H9 (cell line): ENCODE data around the gene NR3C2. TPM values are rescaled to one million over a fixed set of nuclear protein-coding genes. Genes with fewer than 3 reads are reported as not detected.

Experiments used
- DNase-seq: peaks from one replicate; pipeline ENCODE4 v3.0.0-alpha.2; 2017
- H2AFZ ChIP-seq: one replicate; pipeline ENCODE4 v1.6.1; 2013; ENCODE audit warnings: mild to moderate bottlenecking, low read length, control low read depth, moderate library complexity
- H2AK5ac ChIP-seq: 2 replicates; pipeline ENCODE4 v1.6.1; 2013; ENCODE audit warnings: low read length, control low read depth, mixed read lengths; ENCODE audit not compliant: insufficient read length
- H2BK120ac ChIP-seq: one replicate; pipeline ENCODE4 v1.6.1; 2013; ENCODE audit warnings: low read depth, mild to moderate bottlenecking, low read length, control low read depth, inconsistent platforms; ENCODE audit not compliant: poor library complexity, severe bottlenecking
- H2BK12ac ChIP-seq: 2 replicates; pipeline ENCODE4 v1.6.1; 2013; ENCODE audit warnings: low read length, control low read depth, mixed read lengths, low read depth; ENCODE audit not compliant: insufficient read length
- H2BK15ac ChIP-seq: 2 replicates; pipeline ENCODE4 v1.6.1; 2013; ENCODE audit warnings: low read depth, low read length, control low read depth
- H2BK20ac ChIP-seq: one replicate; pipeline ENCODE4 v1.6.1; 2013; ENCODE audit warnings: low read depth, mild to moderate bottlenecking, low read length, control low read depth, inconsistent platforms; ENCODE audit not compliant: poor library complexity, severe bottlenecking
- H2BK5ac ChIP-seq: 2 replicates; pipeline ENCODE4 v1.6.1; 2013; ENCODE audit warnings: low read length, control low read depth, mixed read lengths; ENCODE audit not compliant: insufficient read length
- H3K14ac ChIP-seq: 2 replicates; pipeline ENCODE4 v1.6.1; 2013; ENCODE audit warnings: low read length, control low read depth; ENCODE audit not compliant: insufficient read depth
- H3K18ac ChIP-seq: 2 replicates; pipeline ENCODE4 v1.6.1; 2013; ENCODE audit warnings: low read depth, mild to moderate bottlenecking, mixed read lengths, low read length, control low read depth; ENCODE audit not compliant: insufficient read length
- H3K23ac ChIP-seq: 2 replicates; pipeline ENCODE4 v1.6.1; 2013; ENCODE audit warnings: low read length, control low read depth, mixed read lengths, low read depth; ENCODE audit not compliant: insufficient read length
- H3K23me2 ChIP-seq: 2 replicates; pipeline ENCODE4 v1.6.1; 2013; ENCODE audit warnings: low read depth, mild to moderate bottlenecking, mixed read lengths, low read length, control low read depth; ENCODE audit not compliant: insufficient read length, poor library complexity, severe bottlenecking
- H3K27ac ChIP-seq: 2 replicates; pipeline ENCODE4 v1.5.1; 2013; ENCODE audit warnings: low read length, control low read depth, mixed read lengths, low read depth; ENCODE audit not compliant: insufficient read length
- H3K27me3 ChIP-seq: 2 replicates; pipeline ENCODE4 v1.6.1; 2013; ENCODE audit warnings: low read length, control low read depth, inconsistent platforms; ENCODE audit not compliant: insufficient read depth
- H3K4ac ChIP-seq: 2 replicates; pipeline ENCODE4 v1.6.1; 2013; ENCODE audit warnings: low read depth, mild to moderate bottlenecking, control low read depth, inconsistent platforms, low read length, moderate library complexity
- H3K4me1 ChIP-seq: 2 replicates; pipeline ENCODE4 v1.6.1; 2013; ENCODE audit warnings: low read length, control low read depth, inconsistent platforms; ENCODE audit not compliant: insufficient read depth
- H3K4me2 ChIP-seq: 2 replicates; pipeline ENCODE4 v1.6.1; 2013; ENCODE audit warnings: low read length, control low read depth, mixed read lengths; ENCODE audit not compliant: insufficient read length, insufficient read depth
- H3K56ac ChIP-seq: 2 replicates; pipeline ENCODE4 v1.6.1; 2013; ENCODE audit warnings: low read depth, mild to moderate bottlenecking, mixed read lengths, low read length, control low read depth; ENCODE audit not compliant: insufficient read length
- H3K79me1 ChIP-seq: 2 replicates; pipeline ENCODE4 v1.6.1; 2013; ENCODE audit warnings: low read depth, mild to moderate bottlenecking, moderate library complexity, low read length, control low read depth, inconsistent platforms; ENCODE audit not compliant: insufficient read depth, poor library complexity, severe bottlenecking
- H3K79me2 ChIP-seq: 2 replicates; pipeline ENCODE4 v1.6.1; 2013; ENCODE audit warnings: low read length, control low read depth, inconsistent platforms; ENCODE audit not compliant: insufficient read depth
- H3K9ac ChIP-seq: 2 replicates; pipeline ENCODE4 v1.6.1; 2013; ENCODE audit warnings: low read length, control low read depth, mixed read lengths; ENCODE audit not compliant: insufficient read length; ENCODE audit errors: extremely low read depth
- H3K9me3 ChIP-seq: one replicate; pipeline ENCODE4 v1.6.1; 2013; ENCODE audit warnings: low read depth, low read length, inconsistent platforms; ENCODE audit not compliant: control insufficient read depth
- H3T11ph ChIP-seq: one replicate; pipeline ENCODE4 v1.6.1; 2013; ENCODE audit warnings: mild to moderate bottlenecking, low read length, control low read depth, inconsistent platforms
- H4K20me1 ChIP-seq: one replicate; pipeline ENCODE4 v1.6.1; 2013; ENCODE audit not compliant: control insufficient read depth, insufficient read length, insufficient read depth
- H4K5ac ChIP-seq: 2 replicates; pipeline ENCODE4 v1.6.1; 2013; ENCODE audit warnings: low read depth, mild to moderate bottlenecking, mixed read lengths, low read length, control low read depth; ENCODE audit not compliant: insufficient read length
- H4K8ac ChIP-seq: replicated peaks from 2 replicates; pipeline ENCODE4 v1.6.1; 2013; ENCODE audit warnings: low read length, control low read depth, mixed read lengths, low read depth; ENCODE audit not compliant: insufficient read length
- H4K91ac ChIP-seq: 2 replicates; pipeline ENCODE4 v1.6.1; 2013; ENCODE audit warnings: low read depth, mild to moderate bottlenecking, moderate library complexity, mixed read lengths, low read length, control low read depth; ENCODE audit not compliant: insufficient read length
- H3K27ac Mint-ChIP-seq, 3 experiments: 2 replicates in 2 of 3; 3 replicates in 1 of 3; pipeline ENCODE4 v1.8.0; 2020 to 2021; ENCODE audit warnings: mixed read lengths in 3 of 3, mild to moderate bottlenecking in 1 of 3, moderate library complexity in 1 of 3
- H3K27me3 Mint-ChIP-seq: 2 replicates; pipeline ENCODE4 v1.8.0; 2021; ENCODE audit warnings: low read depth, mild to moderate bottlenecking, moderate library complexity, mixed read lengths
- H3K36me3 Mint-ChIP-seq, 3 experiments: 2 replicates in 2 of 3; 3 replicates in 1 of 3; pipeline ENCODE4 v1.8.0; 2020 to 2021; ENCODE audit warnings: low read depth in 3 of 3, mixed read lengths in 3 of 3; ENCODE audit not compliant: insufficient read depth in 1 of 3
- H3K4me1 Mint-ChIP-seq, 2 experiments: 2 replicates each; pipeline ENCODE4 v1.8.0; 2020; ENCODE audit warnings: mixed read lengths in 2 of 2
- H3K4me3 Mint-ChIP-seq, 2 experiments: 2 replicates in 1 of 2; 3 replicates in 1 of 2; pipeline ENCODE4 v1.8.0; 2020 to 2021; ENCODE audit warnings: mild to moderate bottlenecking in 2 of 2, mixed read lengths in 2 of 2, moderate library complexity in 1 of 2
- H3K9me3 Mint-ChIP-seq, 2 experiments: 2 replicates in 1 of 2; 3 replicates in 1 of 2; pipeline ENCODE4 v1.8.0; 2020; ENCODE audit warnings: mild to moderate bottlenecking in 2 of 2, mixed read lengths in 2 of 2, moderate library complexity in 1 of 2
- CTCF ChIP-seq: fragments of 200-600 bp; sonication (generic); conservative IDR thresholded peaks from 3 replicates; pipeline ENCODE4 v1.8.0; 2021; ENCODE audit warnings: antibody characterized with exemption, mild to moderate bottlenecking
- WGBS: extraction: QIAGEN DNeasy Blood & Tissue Kit; methylation state at CpG from one replicate; pipeline ENCODE4 v1.1.7; 2013; ENCODE audit warnings: missing lambda C conversion rate, low lambda C conversion rate, mixed read lengths; ENCODE audit not compliant: insufficient read length; ENCODE audit errors: extremely low coverage; 5-methylcytosine and 5-hydroxymethylcytosine counted together
- total RNA-seq: library from RNA; stranded (reverse); gene quantifications from 2 replicates; pipeline ENCODE4 v1.2.1, GENCODE V29; 2021

Gene NR3C2
- total RNA-seq, 1 experiment from 2014 or later: 1.4 TPM

GRCh38 chr4:148434075-148434773 is 8.0 kb downstream of the NR3C2 start:
- H3K9me3 Mint-ChIP-seq: no peaks in the 10 kb centered on the region
- no peak overlapping the region for H3K18ac ChIP-seq
- H4K91ac ChIP-seq: no peak overlapping the region
- no peak overlapping the region for H4K8ac ChIP-seq
- H3K27ac Mint-ChIP-seq: no peak overlapping the region
- DNase-seq: no peak
- no CpG with 5 or more reads among the region's 2 CpGs for WGBS
- H3K79me2 ChIP-seq: no peaks in the 10 kb centered on the region
- no peak overlapping the region for H3K9ac ChIP-seq
- H3K23me2 ChIP-seq: no peaks in the 10 kb centered on the region
- H3K56ac ChIP-seq: no peak overlapping the region
- H2BK20ac ChIP-seq: no peak overlapping the region
- no peaks in the 10 kb centered on the region for H3K4me1 ChIP-seq
- H2BK12ac ChIP-seq: no peak overlapping the region
- no peak overlapping the region for H2AK5ac ChIP-seq
- H3T11ph ChIP-seq: no peak overlapping the region
- no peak overlapping the region for H3K14ac ChIP-seq
- H4K20me1 ChIP-seq: no peaks in the 10 kb centered on the region
- H2BK120ac ChIP-seq: no peak overlapping the region
- H3K27me3 Mint-ChIP-seq: no peaks in the 10 kb centered on the region
- no peaks in the 10 kb centered on the region for H3K9me3 ChIP-seq
- H2BK5ac ChIP-seq: no peak overlapping the region
- no peak overlapping the region for H2BK15ac ChIP-seq
- H3K23ac ChIP-seq: no peak overlapping the region
- peaks cover 1 to 2% of the 10 kb centered on the region in 2 experiments for H3K4me1 Mint-ChIP-seq
- TF ChIP-seq CTCF: no peak
- no peaks in the 10 kb centered on the region for H3K27me3 ChIP-seq
- no peak overlapping the region for H3K27ac ChIP-seq
- H3K4me2 ChIP-seq: no peak overlapping the region
- no peaks in the 10 kb centered on the region for H3K79me1 ChIP-seq
- no peak overlapping the region for H3K4me3 Mint-ChIP-seq
- H2AFZ ChIP-seq: no peak overlapping the region
- H4K5ac ChIP-seq: no peak overlapping the region
- H3K4ac ChIP-seq: no peak overlapping the region
- no peaks in the 10 kb centered on the region for H3K36me3 Mint-ChIP-seq
